Measurements from ENCODE around the gene GNPTAB. TPM values are rescaled to one million over a fixed set of nuclear protein-coding genes. Genes with fewer than 3 reads are reported as not detected.

The GNPTAB gene
- total RNA-seq, 4 donors from 2014 or later = 27.1 to 91.6 (median 31.3) TPM

- no peak overlapping the region for H3K4me3 ChIP-seq
- H3K4me1 ChIP-seq = no peaks in the 10 kb centered on the region
- H3K27me3 ChIP-seq = no peaks in the 10 kb centered on the region
- TF ChIP-seq POLR2A (IDR thresholded peaks at IDR 0.05) (no peak), CTCF (IDR thresholded peaks at IDR 0.05) (no peak)
- DNase-seq = no peak
- H3K9me3 ChIP-seq = no peaks in the 10 kb centered on the region
- no peak overlapping the region for H3K27ac ChIP-seq
- H3K36me3 ChIP-seq = peaks cover 0 to 51% (median 0%) of the 10 kb centered on the region in 3 donors
Observed at GRCh38 chr12:101767537-101767936, 63.2 kb downstream of the GNPTAB start.

GRCh38 chr12:101764051-101764792 lies 66.5 kb downstream of the GNPTAB start:
- Histone ChIP-seq H3K36me3 (peaks cover 0 to 43% (median 0%) of the 10 kb centered on the region in 3 donors), H3K27ac (no peak overlapping the region)

DNA sequence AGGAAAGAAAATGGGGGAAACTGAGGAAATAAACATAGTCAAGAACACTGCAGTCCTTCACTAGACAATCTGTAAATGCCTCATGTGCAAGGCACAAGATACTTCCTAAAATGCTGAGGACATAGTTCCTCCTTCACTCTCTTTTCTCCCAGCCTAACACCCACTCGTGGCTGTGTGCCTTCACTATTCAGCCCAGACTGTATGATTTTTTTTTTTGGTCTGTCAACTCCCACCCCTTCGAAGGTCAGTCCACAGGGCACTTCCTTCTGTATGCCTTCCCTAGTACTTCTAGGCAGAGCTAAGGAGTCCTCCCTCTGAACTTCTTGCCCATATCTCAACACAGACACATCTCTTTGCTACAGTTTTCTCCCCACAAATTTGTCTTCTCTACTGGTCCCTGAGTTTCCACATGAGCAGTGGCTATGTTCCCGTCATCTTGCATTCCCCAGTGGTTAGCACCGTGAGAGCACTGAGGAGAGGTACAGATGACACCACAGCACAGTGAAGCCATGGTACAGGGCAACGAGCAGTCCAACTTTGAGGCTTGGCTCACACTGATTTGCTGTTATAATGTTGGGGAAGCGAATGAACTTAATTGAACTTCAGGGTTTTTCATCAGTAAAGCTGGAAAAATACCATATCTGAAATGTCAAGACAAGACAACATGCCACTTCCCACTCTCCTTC lies 67.4 kb downstream of the GNPTAB start:
- H3K27ac ChIP-seq = no peak overlapping the region
- TF ChIP-seq CTCF (IDR thresholded peaks at IDR 0.05) (no peak), POLR2A (IDR thresholded peaks at IDR 0.05) (no peak)

More at GRCh38 chr12:101764051-101764792, 66.5 kb downstream of the GNPTAB start:
- Histone ChIP-seq H3K4me3 (no peak overlapping the region), H3K9me3 (no peaks in the 10 kb centered on the region), H3K27me3 (no peaks in the 10 kb centered on the region), H3K4me1 (no peaks in the 10 kb centered on the region)
- TF ChIP-seq POLR2A (IDR thresholded peaks at IDR 0.05) (no peak), CTCF (IDR thresholded peaks at IDR 0.05) (no peak)
- no peak for DNase-seq

DNA sequence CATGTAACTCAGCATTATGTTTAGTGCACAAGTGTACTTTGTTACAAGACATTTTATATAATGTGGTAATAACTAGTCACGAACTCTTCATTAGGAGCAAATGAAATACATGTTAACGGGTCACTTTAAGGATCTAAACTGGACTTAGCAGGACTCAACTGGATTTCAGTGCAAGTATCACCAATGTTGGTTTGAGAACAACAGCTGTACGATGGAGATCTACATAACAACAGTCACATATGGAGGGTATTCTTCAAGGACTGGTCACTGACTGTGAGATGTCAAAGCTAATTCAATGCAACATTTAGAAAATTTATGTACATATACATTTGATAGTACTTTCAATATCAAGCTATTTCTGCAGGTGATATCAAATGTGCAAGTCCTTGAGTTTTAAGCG lies 69.0 kb downstream of the GNPTAB start:
- Histone ChIP-seq H3K4me3 (no peak overlapping the region), H3K27ac (no peak overlapping the region), H3K9me3 (no peaks in the 10 kb centered on the region), H3K4me1 (no peaks in the 10 kb centered on the region), H3K36me3 (peaks cover 0 to 40% (median 0%) of the 10 kb centered on the region in 3 donors), H3K27me3 (no peaks in the 10 kb centered on the region)
- DNase-seq = no peak
- TF ChIP-seq POLR2A (IDR thresholded peaks at IDR 0.05) (no peak), CTCF (IDR thresholded peaks at IDR 0.05) (no peak)

More for the DNA sequence above, 67.4 kb downstream of the GNPTAB start:
- Histone ChIP-seq H3K4me1 (no peaks in the 10 kb centered on the region), H3K4me3 (no peak overlapping the region), H3K27me3 (no peaks in the 10 kb centered on the region), H3K36me3 (peaks cover 0 to 46% (median 0%) of the 10 kb centered on the region in 3 donors), H3K9me3 (no peaks in the 10 kb centered on the region)
- no peak for DNase-seq

DNA sequence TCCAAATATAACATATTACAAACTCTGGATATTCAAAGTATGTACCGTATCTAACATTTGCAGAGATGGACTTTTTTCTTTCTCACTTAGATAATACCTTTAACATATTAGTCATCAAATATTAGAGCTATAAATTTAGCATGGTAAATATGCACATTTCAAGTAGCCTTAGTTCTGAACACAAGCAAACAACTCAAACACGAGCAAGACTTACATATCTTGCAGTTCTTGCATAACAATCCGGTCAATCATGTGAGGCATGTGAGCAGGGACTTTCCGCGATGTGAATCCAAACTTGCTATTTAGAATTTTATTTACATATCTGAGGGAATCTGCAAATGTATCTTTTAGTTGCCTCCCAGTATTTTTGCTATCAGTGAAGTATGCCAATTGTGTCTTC lies 69.4 kb downstream of the GNPTAB start:
- no peaks in the 10 kb centered on the region for H3K9me3 ChIP-seq
- H3K27ac ChIP-seq = no peak overlapping the region
- TF ChIP-seq POLR2A (IDR thresholded peaks at IDR 0.05) (no peak), CTCF (IDR thresholded peaks at IDR 0.05) (no peak)
- no peak for DNase-seq
- no peaks in the 10 kb centered on the region for H3K4me1 ChIP-seq
- H3K36me3 ChIP-seq = peaks cover 0 to 40% (median 0%) of the 10 kb centered on the region in 3 donors
- H3K4me3 ChIP-seq = no peak overlapping the region
- no peaks in the 10 kb centered on the region for H3K27me3 ChIP-seq
